Measurements from ENCODE around the gene PIK3R5.

PIK3R5 gene

GRCh38 chr17:8952191-8952590 is 13.3 kb downstream of the PIK3R5 start:
- DNase-seq = no peak

GRCh38 chr17:8951206-8951605 is 14.3 kb downstream of the PIK3R5 start:
- no peak for DNase-seq

- DNase-seq = no peak
These were observed 16.3 kb downstream of the PIK3R5 start for GRCh38 chr17:8949061-8949661.

GRCh38 chr17:8948462-8948861 is 17.0 kb downstream of the PIK3R5 start:
- no peak for DNase-seq

- DNase-seq = no peak
These were observed 18.3 kb downstream of the PIK3R5 start for GRCh38 chr17:8947201-8947600.

GRCh38 chr17:8946476-8946875 is 19.0 kb downstream of the PIK3R5 start:
- no peak for DNase-seq

GRCh38 chr17:8946071-8946470 is 19.4 kb downstream of the PIK3R5 start:
- no peak for DNase-seq

- DNase-seq = no peak
These were observed 20.8 kb downstream of the PIK3R5 start for GRCh38 chr17:8944748-8945147.

- no peak for DNase-seq
These were observed 21.4 kb downstream of the PIK3R5 start for GRCh38 chr17:8944083-8944482.

- no peak for DNase-seq
These were observed 23.4 kb downstream of the PIK3R5 start for GRCh38 chr17:8941980-8942622.

- no peak for DNase-seq
These were observed 24.0 kb downstream of the PIK3R5 start for GRCh38 chr17:8941520-8941919.

GRCh38 chr17:8940866-8941471 is 24.5 kb downstream of the PIK3R5 start:
- DNase-seq = no peak

- DNase-seq = no peak
These were observed 25.8 kb downstream of the PIK3R5 start for GRCh38 chr17:8939496-8940334.

- no peak for DNase-seq
These were observed 26.6 kb downstream of the PIK3R5 start for GRCh38 chr17:8938933-8939332.

- no peak for DNase-seq
These were observed 30.3 kb downstream of the PIK3R5 start for GRCh38 chr17:8935191-8935590.

- DNase-seq = no peak
These were observed 31.2 kb downstream of the PIK3R5 start for GRCh38 chr17:8934346-8934745.

- DNase-seq = no peak
These were observed 34.9 kb downstream of the PIK3R5 start for GRCh38 chr17:8930649-8931048.

GRCh38 chr17:8928347-8928746 is 37.2 kb downstream of the PIK3R5 start:
- no peak for DNase-seq

GRCh38 chr17:8927395-8927794 is 38.1 kb downstream of the PIK3R5 start:
- no peak for DNase-seq

- no peak for DNase-seq
These were observed 39.7 kb downstream of the PIK3R5 start for GRCh38 chr17:8925808-8926207.

GRCh38 chr17:8925141-8925540 is 40.4 kb downstream of the PIK3R5 start:
- DNase-seq = no peak

GRCh38 chr17:8924595-8924994 is 40.9 kb downstream of the PIK3R5 start:
- DNase-seq = no peak

GRCh38 chr17:8923762-8924161 is 41.7 kb downstream of the PIK3R5 start:
- no peak for DNase-seq

- DNase-seq = no peak
These were observed 42.6 kb downstream of the PIK3R5 start for GRCh38 chr17:8922928-8923327.
